ENCODE results near the gene PDE6H.

DNA sequence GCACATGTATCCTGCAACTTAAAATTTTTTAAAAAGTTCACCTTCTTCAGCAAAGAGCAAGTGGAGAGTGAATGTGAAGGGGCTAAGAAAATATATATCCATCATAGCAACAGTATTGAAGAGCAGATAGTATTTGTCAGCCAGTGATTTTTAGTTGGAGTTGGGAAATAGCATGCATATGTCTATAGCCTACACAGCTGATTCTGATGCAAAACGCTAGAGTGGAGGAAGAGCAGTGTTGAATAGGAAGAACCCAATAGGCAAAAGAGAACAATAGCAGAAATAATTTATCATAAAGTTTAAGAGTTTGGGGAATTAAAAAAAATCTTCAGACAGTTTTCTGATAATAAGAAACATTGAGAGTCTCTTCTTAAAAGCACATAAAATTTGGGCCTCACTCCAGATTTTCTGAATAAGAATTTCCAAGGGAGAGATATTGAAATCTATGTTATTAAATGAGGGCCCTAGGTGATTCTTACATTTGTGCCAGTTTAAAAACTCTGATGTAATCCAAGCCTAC lies 12.0 kb downstream of the PDE6H start:
- no peak for TF ChIP-seq CTCF (IDR thresholded peaks at IDR 0.05; ENCODE audit: low read length)
- no peak for TF ChIP-seq EZH2phosphoT487 (IDR thresholded peaks at IDR 0.05; ENCODE audit: low read length)

Measured in MM.1S (cell line).